Measurements from ENCODE around the gene SMARCC2. TPM values are rescaled to one million over a fixed set of nuclear protein-coding genes. Genes with fewer than 3 reads are reported as not detected.

SMARCC2 gene
- total and polyA plus RNA-seq, 2 of the 13 experiments (the other 11 are each of a cell fraction or from before 2014, with no cell fraction given), result 21.3 to 24.1 TPM

DNA sequence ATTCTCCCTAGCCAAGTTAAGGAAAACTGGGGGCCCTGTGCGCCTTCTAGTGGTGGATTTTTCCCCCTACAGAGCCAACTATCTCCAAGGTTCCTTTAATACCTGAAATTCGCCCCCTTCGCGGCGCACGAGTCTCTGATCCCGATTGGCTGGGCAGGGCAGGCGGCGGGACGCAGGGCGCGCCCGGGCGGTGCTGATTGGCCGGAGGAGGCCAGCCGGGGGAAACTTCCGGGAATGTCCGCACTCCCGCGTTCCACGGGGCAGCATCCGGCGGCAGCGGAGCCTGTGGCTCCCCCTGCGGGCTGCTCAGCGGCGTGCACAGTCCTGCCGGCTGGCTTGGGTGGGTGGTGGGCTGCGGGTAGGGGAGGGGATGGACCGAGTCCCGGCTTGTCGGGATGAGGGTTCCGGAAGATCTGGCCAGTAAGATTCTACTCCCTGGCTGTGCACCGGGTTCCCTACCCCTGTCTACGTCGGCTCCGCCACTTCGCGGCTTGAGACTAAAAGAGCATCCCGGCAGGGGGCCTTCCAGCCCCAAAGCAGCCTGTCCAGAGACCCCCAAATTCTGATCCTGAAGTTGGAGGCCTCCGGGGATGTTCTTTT, 34.9 kb upstream of the SMARCC2 start, which contains the start of gene NABP2 (continued):
- TF ChIP-seq, protein P1, sequence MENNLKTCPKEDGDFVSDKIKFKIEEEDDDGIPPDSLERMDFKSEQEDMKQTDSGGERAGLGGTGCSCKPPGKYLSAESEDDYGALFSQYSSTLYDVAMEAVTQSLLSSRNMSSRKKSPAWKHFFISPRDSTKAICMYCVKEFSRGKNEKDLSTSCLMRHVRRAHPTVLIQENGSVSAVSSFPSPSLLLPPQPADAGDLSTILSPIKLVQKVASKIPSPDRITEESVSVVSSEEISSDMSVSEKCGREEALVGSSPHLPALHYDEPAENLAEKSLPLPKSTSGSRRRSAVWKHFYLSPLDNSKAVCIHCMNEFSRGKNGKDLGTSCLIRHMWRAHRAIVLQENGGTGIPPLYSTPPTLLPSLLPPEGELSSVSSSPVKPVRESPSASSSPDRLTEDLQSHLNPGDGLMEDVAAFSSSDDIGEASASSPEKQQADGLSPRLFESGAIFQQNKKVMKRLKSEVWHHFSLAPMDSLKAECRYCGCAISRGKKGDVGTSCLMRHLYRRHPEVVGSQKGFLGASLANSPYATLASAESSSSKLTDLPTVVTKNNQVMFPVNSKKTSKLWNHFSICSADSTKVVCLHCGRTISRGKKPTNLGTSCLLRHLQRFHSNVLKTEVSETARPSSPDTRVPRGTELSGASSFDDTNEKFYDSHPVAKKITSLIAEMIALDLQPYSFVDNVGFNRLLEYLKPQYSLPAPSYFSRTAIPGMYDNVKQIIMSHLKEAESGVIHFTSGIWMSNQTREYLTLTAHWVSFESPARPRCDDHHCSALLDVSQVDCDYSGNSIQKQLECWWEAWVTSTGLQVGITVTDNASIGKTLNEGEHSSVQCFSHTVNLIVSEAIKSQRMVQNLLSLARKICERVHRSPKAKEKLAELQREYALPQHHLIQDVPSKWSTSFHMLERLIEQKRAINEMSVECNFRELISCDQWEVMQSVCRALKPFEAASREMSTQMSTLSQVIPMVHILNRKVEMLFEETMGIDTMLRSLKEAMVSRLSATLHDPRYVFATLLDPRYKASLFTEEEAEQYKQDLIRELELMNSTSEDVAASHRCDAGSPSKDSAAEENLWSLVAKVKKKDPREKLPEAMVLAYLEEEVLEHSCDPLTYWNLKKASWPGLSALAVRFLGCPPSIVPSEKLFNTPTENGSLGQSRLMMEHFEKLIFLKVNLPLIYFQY (CRISPR knock-in tag; IDR thresholded peaks at IDR 0.05; ENCODE audit: borderline replicate concordance), result no peak
- TF ChIP-seq, protein P2, sequence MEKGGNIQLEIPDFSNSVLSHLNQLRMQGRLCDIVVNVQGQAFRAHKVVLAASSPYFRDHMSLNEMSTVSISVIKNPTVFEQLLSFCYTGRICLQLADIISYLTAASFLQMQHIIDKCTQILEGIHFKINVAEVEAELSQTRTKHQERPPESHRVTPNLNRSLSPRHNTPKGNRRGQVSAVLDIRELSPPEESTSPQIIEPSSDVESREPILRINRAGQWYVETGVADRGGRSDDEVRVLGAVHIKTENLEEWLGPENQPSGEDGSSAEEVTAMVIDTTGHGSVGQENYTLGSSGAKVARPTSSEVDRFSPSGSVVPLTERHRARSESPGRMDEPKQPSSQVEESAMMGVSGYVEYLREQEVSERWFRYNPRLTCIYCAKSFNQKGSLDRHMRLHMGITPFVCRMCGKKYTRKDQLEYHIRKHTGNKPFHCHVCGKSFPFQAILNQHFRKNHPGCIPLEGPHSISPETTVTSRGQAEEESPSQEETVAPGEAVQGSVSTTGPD (CRISPR knock-in tag; IDR thresholded peaks at IDR 0.05), result no peak
- TF ChIP-seq MTA1 (CRISPR knock-in tag; IDR thresholded peaks at IDR 0.05; ENCODE audit: borderline replicate concordance), result no peak
- no peak for TF ChIP-seq ZC3H4 (CRISPR knock-in tag; IDR thresholded peaks at IDR 0.05; ENCODE audit: borderline replicate concordance)
- TF ChIP-seq, protein P3, sequence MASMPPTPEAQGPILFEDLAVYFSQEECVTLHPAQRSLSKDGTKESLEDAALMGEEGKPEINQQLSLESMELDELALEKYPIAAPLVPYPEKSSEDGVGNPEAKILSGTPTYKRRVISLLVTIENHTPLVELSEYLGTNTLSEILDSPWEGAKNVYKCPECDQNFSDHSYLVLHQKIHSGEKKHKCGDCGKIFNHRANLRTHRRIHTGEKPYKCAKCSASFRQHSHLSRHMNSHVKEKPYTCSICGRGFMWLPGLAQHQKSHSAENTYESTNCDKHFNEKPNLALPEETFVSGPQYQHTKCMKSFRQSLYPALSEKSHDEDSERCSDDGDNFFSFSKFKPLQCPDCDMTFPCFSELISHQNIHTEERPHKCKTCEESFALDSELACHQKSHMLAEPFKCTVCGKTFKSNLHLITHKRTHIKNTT (CRISPR knock-in tag; IDR thresholded peaks at IDR 0.05), result no peak
- no peak for TF ChIP-seq ZZZ3 (CRISPR knock-in tag; IDR thresholded peaks at IDR 0.05; ENCODE audit: borderline replicate concordance)
- no peak for TF ChIP-seq THAP7 (CRISPR knock-in tag; IDR thresholded peaks at IDR 0.05)
- TF ChIP-seq ZBTB7A (CRISPR knock-in tag; IDR thresholded peaks at IDR 0.05), result no peak
- TF ChIP-seq, protein P4, sequence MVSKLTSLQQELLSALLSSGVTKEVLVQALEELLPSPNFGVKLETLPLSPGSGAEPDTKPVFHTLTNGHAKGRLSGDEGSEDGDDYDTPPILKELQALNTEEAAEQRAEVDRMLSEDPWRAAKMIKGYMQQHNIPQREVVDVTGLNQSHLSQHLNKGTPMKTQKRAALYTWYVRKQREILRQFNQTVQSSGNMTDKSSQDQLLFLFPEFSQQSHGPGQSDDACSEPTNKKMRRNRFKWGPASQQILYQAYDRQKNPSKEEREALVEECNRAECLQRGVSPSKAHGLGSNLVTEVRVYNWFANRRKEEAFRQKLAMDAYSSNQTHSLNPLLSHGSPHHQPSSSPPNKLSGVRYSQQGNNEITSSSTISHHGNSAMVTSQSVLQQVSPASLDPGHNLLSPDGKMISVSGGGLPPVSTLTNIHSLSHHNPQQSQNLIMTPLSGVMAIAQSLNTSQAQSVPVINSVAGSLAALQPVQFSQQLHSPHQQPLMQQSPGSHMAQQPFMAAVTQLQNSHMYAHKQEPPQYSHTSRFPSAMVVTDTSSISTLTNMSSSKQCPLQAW (CRISPR knock-in tag; IDR thresholded peaks at IDR 0.05), result peak; percentile 81
- TF ChIP-seq RXRA (CRISPR knock-in tag; IDR thresholded peaks at IDR 0.05), result 0 out of 2 replicates have a peak, but pooled peaks have one; percentile 37
- TF ChIP-seq TEAD3 (CRISPR knock-in tag; optimal IDR thresholded peaks at IDR 0.05; ENCODE audit: borderline replicate concordance), result peak; percentile 90
- no peak for TF ChIP-seq ZNF570 (CRISPR knock-in tag; IDR thresholded peaks at IDR 0.05; ENCODE audit: borderline replicate concordance)
- no peak for TF ChIP-seq ZNF10 (CRISPR knock-in tag; IDR thresholded peaks at IDR 0.05; ENCODE audit: borderline replicate concordance, low read depth)
- TF ChIP-seq ASH2L (IDR thresholded peaks at IDR 0.05; ENCODE audit: insufficient read length, low read depth, low read length), result peak; percentile 72
- TF ChIP-seq, protein P5, sequence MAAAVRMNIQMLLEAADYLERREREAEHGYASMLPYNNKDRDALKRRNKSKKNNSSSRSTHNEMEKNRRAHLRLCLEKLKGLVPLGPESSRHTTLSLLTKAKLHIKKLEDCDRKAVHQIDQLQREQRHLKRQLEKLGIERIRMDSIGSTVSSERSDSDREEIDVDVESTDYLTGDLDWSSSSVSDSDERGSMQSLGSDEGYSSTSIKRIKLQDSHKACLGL (CRISPR knock-in tag; IDR thresholded peaks at IDR 0.05), result no peak
- TF ChIP-seq ZFY (CRISPR knock-in tag; IDR thresholded peaks at IDR 0.05), result peak; percentile 50; the same call in 1 of the 2 replicates
- TF ChIP-seq ZNF781 (CRISPR knock-in tag; IDR thresholded peaks at IDR 0.05; ENCODE audit: borderline replicate concordance, not compliant biosample characterization), result peak; percentile 53
- peak; percentile 84; the same call in 1 of the 2 replicates for TF ChIP-seq ZNF788 (CRISPR knock-in tag; IDR thresholded peaks at IDR 0.05; ENCODE audit: borderline replicate concordance)
- TF ChIP-seq KDM2A (CRISPR knock-in tag; IDR thresholded peaks at IDR 0.05; ENCODE audit: borderline replicate concordance, low read depth), result peak; percentile 89; the same call in 1 of the 2 replicates
